Liver (tissue), 9 donors: ENCODE measurements around the gene WNK2. TPM values are rescaled to one million over a fixed set of nuclear protein-coding genes. Genes with fewer than 3 reads are reported as not detected.

Experiments used
- DNase-seq: peaks from one replicate; pipeline ENCODE4 v3.0.0-alpha.2; 2017; ENCODE audit warnings: low spot score
- H3K27ac ChIP-seq, 2 donors: one replicate each; pipeline ENCODE4 v1.7.0; 2013; ENCODE audit warnings: inconsistent platforms in 2 of 2, low read length in 2 of 2, control low read depth in 1 of 2, low read depth in 1 of 2, mild to moderate bottlenecking in 1 of 2
- H3K27me3 ChIP-seq, 4 donors: one replicate each; pipeline versions ENCODE4 v1.6.1 to v1.7.0; 2013; ENCODE audit warnings: low read length in 3 of 4, inconsistent platforms in 1 of 4, mild to moderate bottlenecking in 1 of 4, moderate library complexity in 1 of 4; ENCODE audit not compliant: control insufficient read depth in 4 of 4, insufficient read depth in 4 of 4
- H3K36me3 ChIP-seq, 4 donors: one replicate each; pipeline versions ENCODE4 v1.6.1 to v1.7.0; 2013; ENCODE audit warnings: low read length in 3 of 4, mild to moderate bottlenecking in 3 of 4, low read depth in 1 of 4, moderate library complexity in 1 of 4; ENCODE audit not compliant: control insufficient read depth in 4 of 4, insufficient read depth in 3 of 4
- H3K4me1 ChIP-seq, 4 donors: one replicate each; pipeline versions ENCODE4 v1.6.1 to v1.7.0; 2013; ENCODE audit warnings: low read length in 3 of 4, mild to moderate bottlenecking in 3 of 4, moderate library complexity in 1 of 4; ENCODE audit not compliant: control insufficient read depth in 4 of 4, insufficient read depth in 4 of 4
- H3K4me3 ChIP-seq, 3 donors: one replicate each; pipeline versions ENCODE4 v1.6.1 to v1.7.0; 2013; ENCODE audit warnings: low read length in 3 of 3, control low read depth in 1 of 3, low read depth in 1 of 3, mild to moderate bottlenecking in 1 of 3
- H3K9ac ChIP-seq, 2 donors: one replicate each; pipeline ENCODE4 v1.7.0; 2013; ENCODE audit warnings: low read length in 2 of 2, mild to moderate bottlenecking in 2 of 2, moderate library complexity in 2 of 2, control low read depth in 1 of 2, low read depth in 1 of 2
- H3K9me3 ChIP-seq, 4 donors: one replicate each; pipeline versions ENCODE4 v1.6.1 to v1.7.0; 2013; ENCODE audit warnings: low read length in 3 of 4; ENCODE audit not compliant: control insufficient read depth in 4 of 4
- CTCF ChIP-seq: fragments of 150-350 bp; IDR thresholded peaks from 2 replicates; pipeline ENCODE4 v1.5.1; 2017; ENCODE audit warnings: improper control_type of control experiment, low read depth, low read length; ENCODE audit not compliant: missing input control
- EGR1 ChIP-seq, 2 donors: IDR thresholded peaks; 2 replicates each; pipeline ENCODE4 v1.6.1; 2016 to 2018; ENCODE audit warnings: antibody characterized with exemption in 2 of 2, low read depth in 2 of 2
- FOXA1 ChIP-seq: IDR thresholded peaks from 2 replicates; pipeline ENCODE4 v1.6.1; 2016; ENCODE audit warnings: antibody characterized with exemption
- FOXA2 ChIP-seq: IDR thresholded peaks from 2 replicates; pipeline ENCODE4 v1.6.1; 2016; ENCODE audit warnings: antibody characterized with exemption
- GABPA ChIP-seq, 2 donors: IDR thresholded peaks in 1 of 2; conservative IDR thresholded peaks in 1 of 2; 2 replicates each; pipeline ENCODE4 v1.6.1; 2016; ENCODE audit warnings: antibody characterized with exemption in 2 of 2, mild to moderate bottlenecking in 1 of 2, moderate library complexity in 1 of 2
- HNF4A ChIP-seq, 2 donors: conservative IDR thresholded peaks; 2 replicates each; pipeline ENCODE4 v1.6.1; 2016; ENCODE audit warnings: antibody characterized with exemption in 2 of 2, mild to moderate bottlenecking in 2 of 2
- HNF4G ChIP-seq: IDR thresholded peaks from 2 replicates; pipeline ENCODE4 v1.6.1; 2016; ENCODE audit warnings: antibody characterized with exemption
- JUND ChIP-seq, 2 donors: IDR thresholded peaks; 2 replicates each; pipeline ENCODE4 v1.6.1; 2016; ENCODE audit warnings: antibody characterized with exemption in 2 of 2
- MAX ChIP-seq: IDR thresholded peaks from 2 replicates; pipeline ENCODE4 v1.6.1; 2016; ENCODE audit warnings: antibody characterized with exemption
- NR2F2 ChIP-seq: IDR thresholded peaks from 2 replicates; pipeline ENCODE4 v1.6.1; 2016; ENCODE audit warnings: antibody characterized with exemption
- RAD21 ChIP-seq, 2 donors: IDR thresholded peaks; 2 replicates each; pipeline ENCODE4 v1.6.1; 2016; ENCODE audit warnings: antibody characterized with exemption in 2 of 2, mild to moderate bottlenecking in 2 of 2
- REST ChIP-seq: IDR thresholded peaks from 2 replicates; pipeline ENCODE4 v1.6.1; 2016; ENCODE audit warnings: antibody characterized with exemption, mild to moderate bottlenecking
- RXRA ChIP-seq, 2 donors: IDR thresholded peaks; 2 replicates each; pipeline ENCODE4 v1.6.1; 2017 to 2018; ENCODE audit warnings: antibody characterized with exemption in 2 of 2, mild to moderate bottlenecking in 1 of 2
- SP1 ChIP-seq: IDR thresholded peaks from 2 replicates; pipeline ENCODE4 v1.6.1; 2018; ENCODE audit warnings: antibody characterized with exemption, mild to moderate bottlenecking
- TAF1 ChIP-seq: conservative IDR thresholded peaks from 2 replicates; pipeline ENCODE4 v1.6.1; 2016; ENCODE audit warnings: antibody characterized with exemption, mild to moderate bottlenecking
- YY1 ChIP-seq: IDR thresholded peaks from 2 replicates; pipeline ENCODE4 v1.6.1; 2016; ENCODE audit warnings: antibody characterized with exemption, mild to moderate bottlenecking
- ZBTB33 ChIP-seq: IDR thresholded peaks from 2 replicates; pipeline ENCODE4 v1.6.1; 2016; ENCODE audit warnings: antibody characterized with exemption
- WGBS: extraction: QIAGEN DNeasy Blood & Tissue Kit; methylation state at CpG from one replicate; pipeline ENCODE4 v1.1.7; 2013; 5-methylcytosine and 5-hydroxymethylcytosine counted together
- polyA plus RNA-seq, 2 donors: library from polyadenylated mRNA; stranded (reverse) in 1 of 2; unstranded in 1 of 2; fragments of 200-250 nt in 1 of 2; fragments of >200 nt in 1 of 2; fragmentation: Nextera tagmentation in 1 of 2; extraction: Ambion mirVana in 1 of 2; gene quantifications; one replicate each; pipeline versions ENCODE4 v1.2.1 to v1.2.3, GENCODE V29; 2013 to 2015
- total RNA-seq, 2 donors: library from RNA; depleted of rRNA; stranded (reverse); fragments of >200 nt; gene quantifications; one replicate each; pipeline ENCODE4 v1.2.3, GENCODE V29; 2014
- donor health status: healthy.
- donor health status: healthy.
- donor health status: healthy.
- donor health status: healthy.
- donor health status: healthy.

WNK2 gene
- total and polyA plus RNA-seq, 4 donors: 0.65 to 4.4 (median 1.7) TPM

- 98% methylated on average over 7 of the region's 7 CpGs for WGBS
- Histone ChIP-seq H3K36me3 (no peaks in the 10 kb centered on the region), H3K4me3 (no peak overlapping the region), H3K27ac (no peak overlapping the region), H3K27me3 (no peaks in the 10 kb centered on the region), H3K9me3 (no peaks in the 10 kb centered on the region), H3K4me1 (peaks cover 0 to 5% (median 3%) of the 10 kb centered on the region in 4 donors), H3K9ac (no peak overlapping the region)
- TF ChIP-seq RXRA (IDR thresholded peaks at IDR 0.05) (no peak), MAX (no peak), JUND (IDR thresholded peaks at IDR 0.05) (no peak), TAF1 (no peak), FOXA2 (no peak), YY1 (no peak), FOXA1 (no peak), REST (no peak), ZBTB33 (no peak), HNF4A (conservative IDR thresholded peaks at IDR 0.05) (no peak), SP1 (no peak), GABPA (IDR thresholded peaks at IDR 0.05 in 1 of 2, conservative IDR thresholded peaks at IDR 0.05 in 1 of 2) (no peak), RAD21 (IDR thresholded peaks at IDR 0.05) (no peak), EGR1 (IDR thresholded peaks at IDR 0.05; ENCODE audit: low read depth in 2 of 2) (no peak), NR2F2 (no peak), HNF4G (no peak)
- DNase-seq: no peak
Measured at GRCh38 chr9:93308676-93309075, 124.7 kb downstream of the WNK2 start.

GRCh38 chr9:93309889-93310425 lies 126.0 kb downstream of the WNK2 start:
- H3K4me3 ChIP-seq: no peak overlapping the region
- DNase-seq: no peak
- WGBS: 87% methylated on average over 7 of the region's 7 CpGs
- H3K27me3 ChIP-seq: no peaks in the 10 kb centered on the region
- H3K9me3 ChIP-seq: no peaks in the 10 kb centered on the region
- TF ChIP-seq REST (no peak), CTCF (no peak), TAF1 (no peak), HNF4G (no peak), ZBTB33 (no peak), SP1 (no peak), FOXA1 (no peak)
- H3K36me3 ChIP-seq: no peaks in the 10 kb centered on the region
- peaks cover 0 to 5% (median 3%) of the 10 kb centered on the region in 4 donors for H3K4me1 ChIP-seq
- H3K27ac ChIP-seq: no peak overlapping the region
- no peak overlapping the region for H3K9ac ChIP-seq
